Measurements from ENCODE around the gene CLEC2A.

The CLEC2A gene

GRCh38 chr12:9910716-9911421 is 21.3 kb downstream of the CLEC2A start:
- H3K36me3 ChIP-seq (ENCODE audit: control insufficient read depth, insufficient read depth, low read length) = no peaks in the 10 kb centered on the region
- H3K27me3 ChIP-seq (ENCODE audit: control insufficient read depth, insufficient read depth, low read length) = no peaks in the 10 kb centered on the region
- H3K9me3 ChIP-seq (ENCODE audit: control insufficient read depth, insufficient read depth, low read length) = no peaks in the 10 kb centered on the region; the same call in 1 of the 2 replicates
- WGBS (ENCODE audit: insufficient coverage, insufficient read length) = no CpG with 5 or more reads among the region's 7 CpGs
- H3K4me1 ChIP-seq (ENCODE audit: control insufficient read depth, insufficient read depth, low read length) = no peaks in the 10 kb centered on the region
- no peak overlapping the region for H3K27ac ChIP-seq (ENCODE audit: low read length)
- no peak for DNase-seq (ENCODE audit: low read depth, low spot score)
- H3K4me3 ChIP-seq (ENCODE audit: low read length) = no peak overlapping the region

DNA sequence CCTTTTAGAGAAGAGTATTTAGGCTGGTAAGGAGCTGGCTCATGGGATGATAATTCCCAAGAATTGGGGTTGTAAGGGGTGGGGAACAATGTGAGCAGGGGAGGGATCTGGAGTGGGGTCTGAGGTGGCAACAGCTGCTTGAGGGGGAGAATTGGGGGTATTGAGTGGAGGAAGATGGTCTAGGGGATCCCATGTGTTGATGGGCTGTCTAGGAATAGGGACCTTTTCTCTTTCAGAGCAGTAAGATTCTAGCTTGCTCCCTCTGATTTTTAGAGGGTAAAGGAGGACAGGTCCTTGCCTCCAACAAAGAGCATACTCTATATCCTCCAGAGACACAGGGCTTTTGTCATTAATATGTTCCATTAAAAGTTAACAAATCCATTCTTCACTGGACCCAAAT is 22.4 kb downstream of the CLEC2A start:
- Histone ChIP-seq H3K36me3 (ENCODE audit: control insufficient read depth, insufficient read depth, low read length) (no peaks in the 10 kb centered on the region), H3K9me3 (ENCODE audit: control insufficient read depth, insufficient read depth, low read length) (no peaks in the 10 kb centered on the region; the same call in 1 of the 2 replicates), H3K4me1 (ENCODE audit: control insufficient read depth, insufficient read depth, low read length) (no peaks in the 10 kb centered on the region), H3K27ac (ENCODE audit: low read length) (no peak overlapping the region), H3K27me3 (ENCODE audit: control insufficient read depth, insufficient read depth, low read length) (no peaks in the 10 kb centered on the region), H3K4me3 (ENCODE audit: low read length) (no peak overlapping the region)
- DNase-seq (ENCODE audit: low read depth, low spot score) = no peak

- no peaks in the 10 kb centered on the region for H3K27me3 ChIP-seq (ENCODE audit: control insufficient read depth, insufficient read depth, low read length)
- no peaks in the 10 kb centered on the region; the same call in 1 of the 2 replicates for H3K9me3 ChIP-seq (ENCODE audit: control insufficient read depth, insufficient read depth, low read length)
- no CpG with 5 or more reads among the region's 4 CpGs for WGBS (ENCODE audit: insufficient coverage, insufficient read length)
Measured at GRCh38 chr12:9908350-9908749, 23.8 kb downstream of the CLEC2A start.

GRCh38 chr12:9907769-9908168 is 24.4 kb downstream of the CLEC2A start:
- no peaks in the 10 kb centered on the region for H3K36me3 ChIP-seq (ENCODE audit: control insufficient read depth, insufficient read depth, low read length)
- H3K4me1 ChIP-seq (ENCODE audit: control insufficient read depth, insufficient read depth, low read length) = no peaks in the 10 kb centered on the region
- WGBS (ENCODE audit: insufficient coverage, insufficient read length) = no CpG with 5 or more reads among the region's 7 CpGs
- no peaks in the 10 kb centered on the region for H3K27me3 ChIP-seq (ENCODE audit: control insufficient read depth, insufficient read depth, low read length)
- DNase-seq (ENCODE audit: low read depth, low spot score) = no peak
- no peak overlapping the region for H3K27ac ChIP-seq (ENCODE audit: low read length)
- no peaks in the 10 kb centered on the region; the same call in 1 of the 2 replicates for H3K9me3 ChIP-seq (ENCODE audit: control insufficient read depth, insufficient read depth, low read length)
- H3K4me3 ChIP-seq (ENCODE audit: low read length) = no peak overlapping the region

More at GRCh38 chr12:9908350-9908749, 23.8 kb downstream of the CLEC2A start:
- no peaks in the 10 kb centered on the region for H3K4me1 ChIP-seq (ENCODE audit: control insufficient read depth, insufficient read depth, low read length)
- H3K4me3 ChIP-seq (ENCODE audit: low read length) = no peak overlapping the region
- DNase-seq (ENCODE audit: low read depth, low spot score) = no peak
- no peaks in the 10 kb centered on the region for H3K36me3 ChIP-seq (ENCODE audit: control insufficient read depth, insufficient read depth, low read length)
- no peak overlapping the region for H3K27ac ChIP-seq (ENCODE audit: low read length)

GRCh38 chr12:9906873-9907272 is 25.3 kb downstream of the CLEC2A start:
- Histone ChIP-seq H3K4me1 (ENCODE audit: control insufficient read depth, insufficient read depth, low read length) (no peaks in the 10 kb centered on the region), H3K36me3 (ENCODE audit: control insufficient read depth, insufficient read depth, low read length) (no peaks in the 10 kb centered on the region), H3K27ac (ENCODE audit: low read length) (no peak overlapping the region), H3K27me3 (ENCODE audit: control insufficient read depth, insufficient read depth, low read length) (no peaks in the 10 kb centered on the region), H3K4me3 (ENCODE audit: low read length) (no peak overlapping the region), H3K9me3 (ENCODE audit: control insufficient read depth, insufficient read depth, low read length) (no peaks in the 10 kb centered on the region; the same call in 1 of the 2 replicates)
- WGBS (ENCODE audit: insufficient coverage, insufficient read length) = no CpG with 5 or more reads among the region's 2 CpGs
- DNase-seq (ENCODE audit: low read depth, low spot score) = no peak

DNA sequence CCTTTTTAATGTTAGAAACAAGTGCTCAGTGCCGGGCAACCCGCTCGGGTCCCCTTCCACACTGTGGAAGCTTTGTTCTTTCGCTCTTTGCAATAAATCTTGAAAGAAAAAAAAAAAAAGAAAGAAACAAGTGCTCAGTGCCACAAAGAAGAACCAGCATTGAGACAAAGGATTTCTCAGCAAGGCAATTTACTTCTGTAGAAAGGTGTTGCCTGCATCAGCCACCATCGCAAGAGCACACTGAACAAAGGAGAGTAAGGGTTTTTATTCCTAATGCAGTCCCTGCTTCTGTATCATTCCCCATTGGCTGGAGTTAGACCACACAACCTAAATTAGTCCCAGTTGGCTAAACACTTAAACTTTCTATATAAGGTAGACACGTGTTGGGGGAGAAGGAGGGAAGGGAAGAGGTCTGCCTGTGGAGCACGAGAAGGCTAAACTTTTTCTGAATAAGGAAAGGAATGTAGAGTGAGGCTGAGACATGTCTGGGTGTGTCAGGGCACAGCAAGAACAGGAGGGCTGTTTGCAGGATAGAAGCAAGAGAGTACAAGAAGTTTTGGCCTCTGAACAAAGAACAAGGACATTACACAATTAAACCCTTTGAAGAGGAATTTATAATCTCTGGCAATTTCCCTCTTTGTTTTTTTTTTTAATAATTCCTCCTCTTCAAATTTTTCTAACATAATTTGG is 29.5 kb downstream of the CLEC2A start:
- no peak for DNase-seq (ENCODE audit: low read depth, low spot score)
- Histone ChIP-seq H3K9me3 (ENCODE audit: control insufficient read depth, insufficient read depth, low read length) (no peaks in the 10 kb centered on the region; the same call in 1 of the 2 replicates), H3K4me3 (ENCODE audit: low read length) (no peak overlapping the region), H3K4me1 (ENCODE audit: control insufficient read depth, insufficient read depth, low read length) (no peaks in the 10 kb centered on the region), H3K27ac (ENCODE audit: low read length) (no peak overlapping the region), H3K27me3 (ENCODE audit: control insufficient read depth, insufficient read depth, low read length) (no peaks in the 10 kb centered on the region), H3K36me3 (ENCODE audit: control insufficient read depth, insufficient read depth, low read length) (no peaks in the 10 kb centered on the region)
- no CpG with 5 or more reads among the region's 7 CpGs for WGBS (ENCODE audit: insufficient coverage, insufficient read length)

GRCh38 chr12:9900930-9901329 is 31.2 kb downstream of the CLEC2A start:
- Histone ChIP-seq H3K27me3 (ENCODE audit: control insufficient read depth, insufficient read depth, low read length) (no peaks in the 10 kb centered on the region), H3K9me3 (ENCODE audit: control insufficient read depth, insufficient read depth, low read length) (no peaks in the 10 kb centered on the region; the same call in 1 of the 2 replicates), H3K4me3 (ENCODE audit: low read length) (no peak overlapping the region), H3K27ac (ENCODE audit: low read length) (no peak overlapping the region), H3K4me1 (ENCODE audit: control insufficient read depth, insufficient read depth, low read length) (no peaks in the 10 kb centered on the region), H3K36me3 (ENCODE audit: control insufficient read depth, insufficient read depth, low read length) (no peaks in the 10 kb centered on the region)
- WGBS (ENCODE audit: insufficient coverage, insufficient read length) = no CpG with 5 or more reads among the region's 2 CpGs
- DNase-seq (ENCODE audit: low read depth, low spot score) = no peak

DNA sequence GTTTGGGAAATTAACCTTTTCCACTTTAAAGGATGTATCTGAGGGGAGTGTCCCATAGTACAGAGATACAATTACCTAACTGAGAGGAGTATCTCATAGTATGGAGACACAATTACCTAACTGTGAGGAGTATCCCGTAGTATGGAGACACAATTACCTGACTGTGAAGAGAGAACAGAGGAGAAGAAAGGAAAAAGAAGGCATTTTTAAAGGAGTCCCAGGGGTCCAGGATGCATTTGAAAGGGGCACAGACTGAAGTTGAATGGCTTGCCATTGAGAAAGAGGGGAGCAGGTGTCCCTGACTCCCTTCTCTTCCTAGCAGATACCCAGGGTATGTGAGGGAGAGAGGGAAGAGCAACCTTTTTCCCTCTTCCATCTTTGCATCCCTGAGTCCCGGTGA is 33.0 kb downstream of the CLEC2A start:
- H3K27ac ChIP-seq (ENCODE audit: low read length) = no peak overlapping the region
- H3K27me3 ChIP-seq (ENCODE audit: control insufficient read depth, insufficient read depth, low read length) = no peaks in the 10 kb centered on the region
- no peaks in the 10 kb centered on the region; the same call in 1 of the 2 replicates for H3K9me3 ChIP-seq (ENCODE audit: control insufficient read depth, insufficient read depth, low read length)
- H3K4me3 ChIP-seq (ENCODE audit: low read length) = no peak overlapping the region
- WGBS (ENCODE audit: insufficient coverage, insufficient read length) = no CpG with 5 or more reads among the region's 2 CpGs
- DNase-seq (ENCODE audit: low read depth, low spot score) = no peak
- no peaks in the 10 kb centered on the region for H3K36me3 ChIP-seq (ENCODE audit: control insufficient read depth, insufficient read depth, low read length)
- H3K4me1 ChIP-seq (ENCODE audit: control insufficient read depth, insufficient read depth, low read length) = no peaks in the 10 kb centered on the region

GRCh38 chr12:9897535-9897934 is 34.6 kb downstream of the CLEC2A start:
- Histone ChIP-seq H3K4me3 (ENCODE audit: low read length) (no peak overlapping the region), H3K9me3 (ENCODE audit: control insufficient read depth, insufficient read depth, low read length) (no peaks in the 10 kb centered on the region), H3K4me1 (ENCODE audit: control insufficient read depth, insufficient read depth, low read length) (no peaks in the 10 kb centered on the region), H3K36me3 (ENCODE audit: control insufficient read depth, insufficient read depth, low read length) (no peaks in the 10 kb centered on the region), H3K27me3 (ENCODE audit: control insufficient read depth, insufficient read depth, low read length) (no peaks in the 10 kb centered on the region), H3K27ac (ENCODE audit: low read length) (no peak overlapping the region)
- WGBS (ENCODE audit: insufficient coverage, insufficient read length) = no CpG with 5 or more reads among the region's 6 CpGs
- DNase-seq (ENCODE audit: low read depth, low spot score) = no peak

GRCh38 chr12:9895215-9895971 is 36.8 kb downstream of the CLEC2A start:
- Histone ChIP-seq H3K27ac (ENCODE audit: low read length) (no peak overlapping the region), H3K9me3 (ENCODE audit: control insufficient read depth, insufficient read depth, low read length) (no peaks in the 10 kb centered on the region), H3K27me3 (ENCODE audit: control insufficient read depth, insufficient read depth, low read length) (no peaks in the 10 kb centered on the region), H3K36me3 (ENCODE audit: control insufficient read depth, insufficient read depth, low read length) (no peaks in the 10 kb centered on the region), H3K4me3 (ENCODE audit: low read length) (no peak overlapping the region), H3K4me1 (ENCODE audit: control insufficient read depth, insufficient read depth, low read length) (no peaks in the 10 kb centered on the region)
- no peak for DNase-seq (ENCODE audit: low read depth, low spot score)
- 100% methylated on average over 1 of the region's 6 CpGs for WGBS (ENCODE audit: insufficient coverage, insufficient read length)
